ENCODE measurements around the gene RGS3. TPM values are rescaled to one million over a fixed set of nuclear protein-coding genes. Genes with fewer than 3 reads are reported as not detected.
A peak's percentile ranks its signal among the peaks of the same experiment; 100 is the strongest.

RGS3 gene
- polyA plus RNA-seq, 2 of the 4 experiments (the other 2 are of a cell fraction) = 19.6 to 22.9 TPM

- DNase-seq (ENCODE audit: low read depth in 1 of 2, low spot score in 1 of 2) (no peak), ATAC-seq (peak; percentile 7 to 24; a peak in 3 of 6 replicates), FAIRE-seq (no peak)
- CTCF ChIA-PET = interaction anchor here (0.9 to 5.4 kb wide), 9 partner anchors 9 to 194 kb away, joined by 3 to 31 read pairs (median 4); no protein-coding TSS in a partner anchor
- Histone ChIP-seq H3K4me3 (peak overlapping the region; percentile 69), H3K9me3 (no peaks in the 10 kb centered on the region), H3K4me1 (peaks cover 32% of the 10 kb centered on the region), H3K27ac (peak overlapping the region; percentile 77 to 89), H3K4me2 (peak overlapping the region; percentile 88)
- TF ChIP-seq EHF (CRISPR knock-in tag; IDR thresholded peaks at IDR 0.05) = no peak
- TF ChIP-seq CBX8 (IDR thresholded peaks at IDR 0.05) = no peak
- no peak for TF ChIP-seq CTCF (IDR thresholded peaks at IDR 0.05)
- TF ChIP-seq ESRRA (IDR thresholded peaks at IDR 0.05; ENCODE audit: borderline replicate concordance, low read length) = no peak
- no peak for TF ChIP-seq FOSB (CRISPR knock-in tag; IDR thresholded peaks at IDR 0.05)
- no peak for TF ChIP-seq HOXB5 (CRISPR knock-in tag; IDR thresholded peaks at IDR 0.05)
- TF ChIP-seq CHD2 (IDR thresholded peaks at IDR 0.05; ENCODE audit: low read length, partially characterized antibody) = no peak
- no peak for TF ChIP-seq HOXB13 (CRISPR knock-in tag; IDR thresholded peaks at IDR 0.05; ENCODE audit: low read depth)
- no peak for TF ChIP-seq CBX2 (IDR thresholded peaks at IDR 0.05; ENCODE audit: borderline replicate concordance, low read depth)
- no peak for TF ChIP-seq EP300 (IDR thresholded peaks at IDR 0.05)
- TF ChIP-seq SMC3 (IDR thresholded peaks at IDR 0.05) = no peak
- TF ChIP-seq KDM5A (IDR thresholded peaks at IDR 0.05) = no peak
- TF ChIP-seq NPAS2 (CRISPR knock-in tag; IDR thresholded peaks at IDR 0.05; ENCODE audit: borderline replicate concordance) = no peak
- no peak for TF ChIP-seq HOXA7 (CRISPR knock-in tag; IDR thresholded peaks at IDR 0.05)
- no peak for TF ChIP-seq MAZ (IDR thresholded peaks at IDR 0.05; ENCODE audit: borderline replicate concordance, low read depth, low read length)
- no peak for TF ChIP-seq E2F6 (IDR thresholded peaks at IDR 0.05; ENCODE audit: borderline replicate concordance, low read depth)
- no peak for TF ChIP-seq RAD21 (conservative IDR thresholded peaks at IDR 0.05 in 1 of 2, IDR thresholded peaks at IDR 0.05 in 1 of 2)
- TF ChIP-seq USF2 (IDR thresholded peaks at IDR 0.05) = no peak
- TF ChIP-seq GATA3 (IDR thresholded peaks at IDR 0.05; ENCODE audit: borderline replicate concordance) = no peak
- TF ChIP-seq NFE2L2 (conservative IDR thresholded peaks at IDR 0.05; ENCODE audit: low read length) = no peak
- POLR2A ChIA-PET = no interaction called here
- 78% methylated on average over 1 of the region's 1 CpG for WGBS (ENCODE audit: missing lambda C conversion rate)
These were observed 746 bp downstream of the RGS3 start for GRCh38 chr9:113464286-113464660.

GRCh38 chr9:113465599-113466140, 2.1 kb downstream of the RGS3 start:
- WGBS (ENCODE audit: missing lambda C conversion rate) = 65% methylated on average over 2 of the region's 2 CpGs
- H3K4me2 ChIP-seq = peak overlapping the region; percentile 88
- peak overlapping the region in 1 of 2 experiments; percentile 89; a peak in 1 of 6 replicates for H3K27ac ChIP-seq
- DNase-seq (ENCODE audit: low read depth in 1 of 2, low spot score in 1 of 2) (no peak), ATAC-seq (no peak), FAIRE-seq (no peak)
- CTCF ChIA-PET = interaction anchor here (0.7 to 5.4 kb wide), 6 partner anchors 19 to 201 kb away, joined by 3 to 31 read pairs (median 8); partner anchors contain the start of gene ALAD
- H3K4me1 ChIP-seq = peaks cover 36% of the 10 kb centered on the region
- TF ChIP-seq ATOH8 (CRISPR knock-in tag; IDR thresholded peaks at IDR 0.05; ENCODE audit: low read depth) (no peak), FOSB (CRISPR knock-in tag; IDR thresholded peaks at IDR 0.05) (no peak), CHD2 (IDR thresholded peaks at IDR 0.05; ENCODE audit: low read length, partially characterized antibody) (no peak), USF2 (IDR thresholded peaks at IDR 0.05) (no peak), CEBPB (IDR thresholded peaks at IDR 0.05) (no peak), PHF8 (IDR thresholded peaks at IDR 0.05; ENCODE audit: borderline replicate concordance, low read depth) (no peak), ZNF302 (CRISPR knock-in tag; IDR thresholded peaks at IDR 0.05) (no peak), PBX3 (IDR thresholded peaks at IDR 0.05) (no peak), CHD4 (IDR thresholded peaks at IDR 0.05; ENCODE audit: borderline replicate concordance) (no peak), RCOR1 (IDR thresholded peaks at IDR 0.05; ENCODE audit: low read depth, low read length) (no peak), JUN (IDR thresholded peaks at IDR 0.05) (no peak), JUNB (IDR thresholded peaks at IDR 0.05) (no peak), SMC3 (IDR thresholded peaks at IDR 0.05) (no peak), E2F6 (IDR thresholded peaks at IDR 0.05; ENCODE audit: borderline replicate concordance, low read depth) (no peak)
- H3K9me3 ChIP-seq = no peaks in the 10 kb centered on the region
- POLR2A ChIA-PET = no interaction called here
- H3K4me3 ChIP-seq = no peak overlapping the region

Measured in A549 (cell line).